GM18526 (cell line): Measurements from ENCODE around the gene HOXA4.

Source experiments
- POLR2A ChIP-seq: IDR thresholded peaks from 3 replicates; pipeline ENCODE4 v1.6.1; 2011; ENCODE audit not compliant: insufficient read length; ENCODE audit errors: extremely low read depth

HOXA4 gene

DNA sequence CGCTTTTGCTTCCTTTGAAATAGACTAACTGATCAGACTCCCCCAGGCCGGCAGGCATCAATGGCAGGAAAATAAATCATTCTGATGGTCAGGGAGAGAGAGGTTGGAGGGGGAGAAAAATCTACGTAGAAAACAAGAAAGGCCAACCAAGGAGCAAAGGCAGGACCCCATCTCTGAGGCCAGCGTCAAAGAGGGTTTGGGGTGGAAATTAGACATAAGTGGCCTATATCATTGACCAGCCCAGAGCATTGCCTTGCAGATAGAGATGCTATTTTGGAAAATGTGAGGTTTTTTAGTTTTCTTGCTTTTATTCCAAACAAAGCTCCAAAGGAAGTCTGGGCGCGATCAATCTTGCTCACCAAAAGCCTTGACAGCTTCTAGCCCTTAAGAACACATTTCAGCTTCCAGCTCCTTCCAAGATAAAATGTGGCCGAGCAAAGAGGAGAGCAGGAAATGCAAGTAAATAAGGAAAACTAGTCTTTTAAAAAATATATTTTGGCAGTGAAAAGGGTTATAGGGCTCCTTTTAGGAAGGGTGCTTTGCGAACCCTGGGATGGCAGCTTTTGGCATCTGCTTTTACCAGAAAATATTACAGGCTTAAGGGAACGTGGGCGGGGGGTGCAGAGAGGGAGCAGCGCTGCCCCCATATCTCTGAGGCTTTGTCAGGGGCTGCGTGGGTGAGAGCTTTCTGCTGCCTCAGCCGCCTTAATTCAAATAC lies 26.1 kb downstream of the HOXA4 start:
- TF ChIP-seq POLR2A = no peak

DNA sequence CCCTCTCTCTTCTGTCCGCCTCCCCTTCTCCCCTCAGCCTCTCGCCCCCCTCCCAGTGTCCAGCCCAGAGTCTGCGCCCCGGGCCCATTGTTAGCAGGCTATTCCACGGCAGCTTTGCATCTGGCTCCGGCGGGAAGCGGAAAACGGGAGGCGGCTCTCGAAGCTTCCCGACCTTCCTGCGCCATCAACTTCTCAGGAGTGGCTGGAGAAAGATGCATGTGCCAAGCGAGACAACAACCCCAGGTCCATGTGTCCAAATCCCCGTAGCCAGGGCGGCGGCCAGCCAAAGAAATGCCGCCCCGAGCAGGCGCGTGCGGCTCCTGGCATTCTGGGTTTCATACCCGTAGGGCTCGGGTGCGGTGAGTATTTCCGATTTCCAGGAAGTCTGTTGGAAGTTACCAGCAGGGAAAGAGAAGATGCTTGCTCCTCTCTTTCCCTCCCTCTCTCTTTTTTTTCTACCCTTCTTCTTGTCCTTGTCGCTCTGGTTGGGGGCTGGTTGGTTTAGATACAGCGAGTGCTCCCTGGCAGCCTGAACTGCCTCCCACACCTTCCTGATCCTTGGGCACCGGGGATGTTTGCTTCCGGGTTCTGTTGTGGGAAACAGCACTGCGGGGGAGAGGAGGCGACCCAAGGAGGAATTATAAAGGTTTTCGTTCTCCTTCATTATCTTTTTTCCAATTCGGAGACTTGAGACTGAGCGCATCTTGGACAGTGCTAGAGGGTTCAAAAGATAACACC lies 26.9 kb downstream of the HOXA4 start:
- TF ChIP-seq POLR2A = no peak

DNA sequence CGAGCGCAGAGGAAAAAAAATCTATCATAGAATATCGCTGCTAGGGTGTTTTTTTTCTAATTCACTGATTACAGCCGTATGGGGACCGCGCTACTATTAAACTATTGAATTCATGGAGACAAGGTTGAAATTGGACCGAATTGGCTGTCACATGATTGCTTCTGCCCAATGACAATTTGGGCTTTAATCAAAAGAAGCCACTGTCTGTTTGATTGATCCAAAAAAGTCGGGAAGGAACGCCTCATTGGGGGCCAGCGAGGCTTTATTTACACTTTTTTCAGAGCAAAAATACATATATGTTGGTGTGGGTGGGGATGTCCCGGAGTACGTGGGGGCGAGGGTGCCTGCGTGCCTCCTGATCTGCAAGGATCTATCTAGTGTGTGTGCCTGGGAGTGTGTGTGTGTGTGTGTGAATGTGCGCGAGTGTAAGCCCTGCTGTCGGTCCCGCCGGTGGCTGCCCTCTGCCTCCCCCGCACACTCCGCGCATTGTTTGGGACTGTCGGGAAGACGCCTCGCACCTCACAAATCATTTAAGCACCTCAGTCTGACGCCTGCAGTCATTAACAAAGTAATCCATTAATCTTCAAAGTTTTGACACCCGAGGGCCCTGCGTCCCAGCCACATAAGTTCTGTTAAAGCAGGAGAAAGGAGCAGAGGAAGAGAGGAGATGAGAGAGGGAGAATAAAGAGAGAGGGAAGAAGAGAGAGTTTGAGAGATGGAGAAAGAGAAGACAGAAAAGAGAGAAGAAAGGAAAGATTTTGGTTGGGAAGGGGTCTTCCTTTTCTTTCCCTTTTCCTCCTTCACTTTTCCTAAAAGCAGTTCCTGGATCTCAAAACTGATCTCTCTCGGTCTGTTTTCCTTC lies 27.7 kb downstream of the HOXA4 start, which contains the start of gene HOXA2:
HOXA2 (minus strand) TSS at position 103 of the 862 bp plus-strand sequence. CDS start 183 bp downstream, outside the sequence.
- no peak for TF ChIP-seq POLR2A

DNA sequence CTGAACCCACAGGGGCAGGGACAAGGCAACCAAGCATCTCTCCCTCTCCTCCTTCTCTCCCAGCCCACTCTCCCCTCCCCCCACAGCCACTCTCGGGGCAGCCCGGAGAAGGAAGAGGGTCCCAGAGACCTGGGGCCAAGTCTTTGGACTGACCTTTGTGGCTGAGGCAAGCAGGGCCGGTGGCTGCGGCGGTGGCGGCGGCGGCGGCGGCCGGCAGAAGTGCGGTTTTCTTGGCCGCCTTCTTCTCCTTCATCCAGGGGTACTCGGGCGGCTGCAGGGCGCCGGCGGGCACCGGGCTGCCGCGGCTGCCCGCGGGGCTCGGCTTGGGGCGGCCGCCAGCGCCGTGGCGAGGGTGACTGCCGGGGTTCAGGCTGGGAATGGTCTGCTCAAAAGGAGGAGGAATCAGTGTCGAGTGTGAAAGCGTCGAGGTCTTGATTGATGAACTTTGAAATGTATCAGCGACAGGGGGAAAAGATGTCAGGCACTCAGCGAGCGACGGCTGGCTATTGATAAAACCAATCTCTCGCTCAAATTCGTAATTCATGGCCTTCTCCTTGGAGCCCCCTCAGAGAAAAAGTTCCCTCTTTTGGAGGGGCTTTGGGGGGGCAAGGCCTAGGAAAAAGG lies 28.5 kb downstream of the HOXA4 start:
- no peak for TF ChIP-seq POLR2A

DNA sequence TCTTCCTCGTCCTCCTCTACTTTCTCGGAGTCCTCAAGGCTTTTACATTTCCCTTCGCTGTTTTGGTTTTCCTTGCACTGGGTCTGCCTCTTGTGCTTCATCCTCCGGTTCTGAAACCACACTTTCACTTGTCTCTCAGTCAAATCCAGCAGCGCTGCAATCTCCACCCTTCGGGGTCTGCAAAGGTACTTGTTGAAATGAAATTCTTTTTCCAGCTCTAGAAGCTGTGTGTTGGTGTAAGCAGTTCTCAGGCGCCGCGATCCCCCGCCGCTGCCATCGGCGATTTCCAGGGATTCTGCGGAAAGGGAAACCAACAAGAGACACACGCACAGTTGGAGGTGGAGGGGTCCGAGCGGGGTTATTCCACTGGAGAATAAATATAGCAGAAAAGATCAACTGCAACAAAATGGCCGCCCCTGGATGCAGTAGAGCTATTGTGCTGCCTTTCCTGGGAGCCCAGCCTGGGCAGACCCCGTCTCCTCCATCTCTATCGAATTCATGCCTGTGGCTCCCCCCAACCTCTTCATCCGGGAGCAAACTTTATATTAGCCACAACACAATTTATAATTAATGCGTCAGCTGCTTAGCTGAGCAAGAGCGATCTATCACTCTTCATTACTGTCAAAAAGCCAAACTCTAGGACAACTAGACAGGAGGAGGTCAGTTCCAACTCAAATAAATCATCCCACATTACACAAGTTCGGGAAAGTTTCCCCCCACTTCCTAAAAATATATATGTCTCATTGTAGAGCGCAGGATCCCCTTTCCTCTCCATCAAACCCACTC lies 29.2 kb downstream of the HOXA4 start:
- no peak for TF ChIP-seq POLR2A

DNA sequence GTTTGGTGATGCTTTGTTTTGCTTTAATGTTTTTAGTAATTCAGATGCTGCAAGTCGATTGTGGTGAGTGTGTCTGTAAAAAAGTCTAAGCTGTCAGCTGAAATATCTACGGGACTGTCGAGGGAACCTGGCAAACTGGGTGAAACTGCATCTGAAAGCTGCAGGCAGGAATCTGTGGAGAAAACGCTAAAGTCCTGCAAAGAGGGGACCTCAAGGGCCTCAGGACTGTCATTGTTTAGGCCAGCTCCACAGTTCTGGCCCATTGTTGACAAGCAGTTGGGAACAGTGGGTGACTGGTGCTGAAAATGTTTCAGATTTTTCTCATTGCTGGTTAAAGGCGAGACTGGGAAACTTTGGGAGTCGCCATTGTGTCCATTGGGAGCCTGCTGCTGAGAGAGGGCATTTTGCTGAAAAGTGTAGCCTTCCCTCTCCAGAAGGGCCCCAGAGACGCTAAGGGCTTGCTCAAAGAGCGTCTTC lies 29.8 kb downstream of the HOXA4 start:
- TF ChIP-seq POLR2A = no peak

DNA sequence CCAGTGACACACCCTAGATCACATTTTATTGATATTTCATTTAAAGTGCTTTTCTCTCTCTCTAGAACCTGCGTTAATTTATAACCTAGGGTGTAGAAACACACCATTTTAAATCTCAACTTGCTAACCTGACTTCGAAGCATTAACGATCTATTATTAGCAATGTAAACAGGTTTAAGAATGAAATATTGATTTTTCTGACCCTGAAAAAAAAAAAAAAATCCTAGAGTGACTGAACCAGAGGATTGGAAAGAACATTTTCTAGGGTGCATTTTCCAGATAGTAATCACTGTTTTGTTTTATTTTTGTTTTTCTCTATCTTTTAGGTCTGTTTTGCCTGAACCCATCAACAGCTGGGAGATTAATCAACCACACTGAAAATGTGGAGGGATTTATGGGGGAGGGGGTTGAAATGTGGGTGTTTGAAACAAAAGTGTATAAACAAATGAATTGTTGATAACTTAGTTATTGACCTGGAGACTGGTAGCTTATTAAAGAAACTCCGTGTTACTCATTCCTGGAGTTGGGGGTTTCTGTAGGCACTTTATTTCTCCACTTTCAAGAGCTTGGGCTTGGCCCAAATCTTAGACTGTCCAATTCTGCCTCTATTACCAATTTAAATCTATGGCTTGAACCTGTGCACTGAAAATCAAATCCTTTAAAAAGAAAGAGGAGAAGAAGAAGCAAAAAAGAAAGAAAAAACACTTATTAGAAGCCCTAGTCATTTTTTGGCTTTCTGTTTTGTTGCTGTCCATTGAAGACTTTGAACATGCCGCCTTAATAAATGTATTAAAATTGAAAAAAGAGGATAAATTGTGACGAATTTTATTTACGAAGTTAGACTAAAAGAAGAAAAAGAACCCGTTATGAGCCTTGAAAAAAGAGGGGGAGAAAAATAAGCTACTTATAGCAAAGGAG lies 30.8 kb downstream of the HOXA4 start:
- TF ChIP-seq POLR2A = no peak

DNA sequence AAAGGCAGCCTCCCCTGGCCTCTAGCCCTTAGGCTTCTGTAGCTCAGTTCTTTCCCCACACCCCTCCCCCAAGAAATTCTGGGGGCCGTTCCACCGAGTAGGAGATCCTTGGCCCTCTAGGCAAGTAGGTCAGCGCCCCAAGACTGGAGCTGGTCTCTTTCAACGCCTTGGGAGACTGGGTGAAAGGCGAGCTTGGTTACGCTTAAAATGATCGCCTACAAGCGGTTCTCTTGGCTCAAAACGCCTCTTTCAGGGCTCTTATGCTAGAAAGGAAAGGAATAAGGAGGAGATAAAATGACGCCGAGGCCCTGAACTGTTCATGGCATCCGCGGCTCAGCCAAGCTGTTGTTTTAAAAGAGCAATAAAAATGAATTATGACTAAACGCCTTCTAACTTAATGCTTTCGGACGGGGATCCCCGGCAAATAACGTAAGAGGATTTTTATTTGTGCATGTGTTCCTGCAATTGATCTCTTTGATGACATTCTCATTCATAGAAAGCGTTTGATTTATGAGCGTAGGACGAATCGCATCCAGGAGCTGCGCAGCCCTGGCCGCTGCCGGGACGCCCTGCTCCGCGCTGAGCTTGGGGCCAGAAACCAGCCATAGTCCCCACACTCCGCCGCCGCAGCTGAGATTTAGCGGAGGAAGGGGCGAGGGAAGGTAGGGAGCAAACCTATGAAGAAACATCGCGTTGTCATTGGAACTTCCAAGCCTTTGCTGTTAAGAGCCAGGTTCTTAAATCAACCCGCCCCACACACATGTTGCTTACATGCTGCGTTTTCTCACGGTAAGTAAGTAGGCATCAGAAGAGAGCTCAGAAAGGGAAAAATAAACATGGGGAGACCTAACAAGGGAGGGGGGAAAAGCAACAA lies 31.7 kb downstream of the HOXA4 start:
- TF ChIP-seq POLR2A = no peak

DNA sequence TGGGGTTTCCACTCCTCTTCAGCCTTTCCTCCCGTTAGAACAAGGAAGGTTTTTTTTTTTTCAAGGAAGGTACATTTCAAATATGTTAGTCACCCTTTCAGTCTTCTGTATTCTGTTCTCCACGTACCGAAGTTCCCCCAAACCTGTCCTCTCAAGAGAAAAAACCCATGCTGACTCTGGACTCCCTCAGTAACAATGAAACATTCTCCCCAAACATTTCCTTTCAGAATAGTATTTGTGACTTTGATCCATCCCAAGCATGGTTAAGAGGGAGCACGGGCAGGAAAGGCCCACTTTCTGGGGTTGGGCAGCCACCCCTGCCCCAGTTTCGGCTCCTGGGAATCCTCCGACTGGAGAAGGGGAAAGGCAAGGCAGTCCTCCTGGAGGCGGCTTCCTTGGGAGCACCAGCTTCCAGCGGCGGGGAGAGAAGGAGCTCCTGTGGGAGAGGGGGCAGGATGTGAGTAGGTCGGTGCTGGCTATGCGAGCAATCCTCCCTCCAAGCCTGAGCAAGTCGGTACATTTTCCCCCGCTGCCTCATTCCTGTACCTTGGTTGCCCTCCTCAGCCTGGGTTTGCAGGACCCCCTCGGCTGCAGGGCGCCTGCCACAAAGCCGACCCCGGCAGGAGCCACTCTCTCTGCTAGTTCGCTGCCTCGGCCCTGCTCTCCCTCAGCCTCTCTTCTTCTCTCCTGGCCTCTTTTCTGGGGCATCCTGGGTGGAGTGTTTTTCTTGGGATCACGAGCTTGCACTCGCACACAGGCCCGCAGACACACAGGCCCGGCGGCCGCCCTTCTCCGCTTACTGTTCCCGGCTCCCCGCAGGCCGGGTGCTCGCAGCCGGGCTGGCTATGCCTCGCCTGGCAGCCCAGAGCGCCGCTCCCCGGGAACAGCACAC lies 32.6 kb downstream of the HOXA4 start:
- no peak for TF ChIP-seq POLR2A

DNA sequence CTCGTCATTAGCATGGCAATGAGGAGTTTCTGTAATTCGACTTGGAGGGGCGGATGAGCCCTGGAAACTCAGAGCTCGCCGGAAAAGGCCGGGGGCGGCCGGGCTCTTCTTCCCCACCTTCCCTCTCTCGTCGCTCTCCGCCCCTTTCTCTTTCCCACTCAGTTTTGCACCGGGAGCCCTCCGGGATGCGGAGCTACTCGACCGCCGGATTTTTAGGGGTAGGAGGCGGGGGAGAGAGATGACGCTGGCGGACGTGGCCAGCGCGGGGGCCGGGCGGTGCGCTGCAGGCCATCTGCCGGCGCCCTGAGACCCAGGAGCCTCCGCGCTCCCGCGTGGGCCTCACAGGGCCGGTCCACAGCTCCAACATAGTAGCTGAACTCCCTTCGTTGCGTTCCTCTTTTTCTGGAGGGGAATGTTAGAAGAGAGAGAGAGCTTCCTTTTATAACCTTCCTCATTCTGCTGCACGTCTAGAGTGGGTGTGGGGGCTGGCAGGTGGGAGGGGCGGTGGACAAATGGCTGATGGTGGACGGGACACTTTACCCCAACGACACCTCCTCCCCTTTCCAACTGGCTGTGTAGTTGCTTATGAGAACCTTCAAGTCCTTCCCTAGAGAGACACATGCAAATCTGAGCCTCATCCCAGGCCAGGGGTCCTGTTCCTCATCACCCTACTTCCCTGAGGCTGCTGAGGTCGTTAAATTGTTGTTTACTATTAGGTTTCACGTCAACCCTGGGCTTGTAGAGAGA lies 33.6 kb downstream of the HOXA4 start:
- TF ChIP-seq POLR2A = no peak
